ENCODE data around the gene DCAF4.

DNA sequence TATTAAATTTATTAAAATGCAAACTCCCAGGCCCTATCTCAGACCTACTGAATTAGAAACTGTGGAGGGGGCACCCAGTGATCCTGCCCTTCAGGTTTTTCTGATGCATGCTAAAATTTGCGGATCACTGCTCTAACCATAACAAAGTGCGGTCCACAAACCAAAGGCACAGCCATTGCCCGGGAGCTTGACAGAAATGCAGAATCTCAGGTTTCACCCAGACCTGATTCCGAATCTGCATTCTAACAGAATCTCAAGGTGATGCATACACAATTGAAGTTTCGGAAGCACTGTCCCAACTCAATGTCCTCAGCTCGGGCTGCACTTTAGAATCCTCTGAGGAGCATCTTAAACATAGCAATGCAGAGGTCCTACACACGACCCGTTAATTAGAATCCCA lies 54.6 kb downstream of the DCAF4 start:
- TF ChIP-seq, protein P1, sequence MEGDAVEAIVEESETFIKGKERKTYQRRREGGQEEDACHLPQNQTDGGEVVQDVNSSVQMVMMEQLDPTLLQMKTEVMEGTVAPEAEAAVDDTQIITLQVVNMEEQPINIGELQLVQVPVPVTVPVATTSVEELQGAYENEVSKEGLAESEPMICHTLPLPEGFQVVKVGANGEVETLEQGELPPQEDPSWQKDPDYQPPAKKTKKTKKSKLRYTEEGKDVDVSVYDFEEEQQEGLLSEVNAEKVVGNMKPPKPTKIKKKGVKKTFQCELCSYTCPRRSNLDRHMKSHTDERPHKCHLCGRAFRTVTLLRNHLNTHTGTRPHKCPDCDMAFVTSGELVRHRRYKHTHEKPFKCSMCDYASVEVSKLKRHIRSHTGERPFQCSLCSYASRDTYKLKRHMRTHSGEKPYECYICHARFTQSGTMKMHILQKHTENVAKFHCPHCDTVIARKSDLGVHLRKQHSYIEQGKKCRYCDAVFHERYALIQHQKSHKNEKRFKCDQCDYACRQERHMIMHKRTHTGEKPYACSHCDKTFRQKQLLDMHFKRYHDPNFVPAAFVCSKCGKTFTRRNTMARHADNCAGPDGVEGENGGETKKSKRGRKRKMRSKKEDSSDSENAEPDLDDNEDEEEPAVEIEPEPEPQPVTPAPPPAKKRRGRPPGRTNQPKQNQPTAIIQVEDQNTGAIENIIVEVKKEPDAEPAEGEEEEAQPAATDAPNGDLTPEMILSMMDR (IDR thresholded peaks at IDR 0.05), result no peak
- TF ChIP-seq POLR2A (IDR thresholded peaks at IDR 0.05), result no peak
